Fibroblast of gingiva (primary cell): Measurements from ENCODE around the gene AGFG2.
"Not testable (repeated sequence)": the region's sequence is repeated elsewhere in the genome, so short reads cannot be mapped to it uniquely, and the experiment has no call there.

ENCODE experiments used
- DNase-seq: peaks from one replicate; pipeline ENCODE4 v3.0.0-alpha.2; 2011; ENCODE audit warnings: low read depth

The AGFG2 gene

GRCh38 chr7:100521076-100521475 is 17.9 kb upstream of the AGFG2 start:
- DNase-seq: no peak

GRCh38 chr7:100521909-100522593 is 17.0 kb upstream of the AGFG2 start:
- DNase-seq: not testable (repeated sequence)

- DNase-seq: not testable (repeated sequence)
These were observed 15.8 kb upstream of the AGFG2 start for GRCh38 chr7:100523192-100523591.

GRCh38 chr7:100528108-100528866 is 10.7 kb upstream of the AGFG2 start:
- not testable (repeated sequence) for DNase-seq

- DNase-seq: no peak
These were observed 6.6 kb upstream of the AGFG2 start for GRCh38 chr7:100532165-100533022.

- DNase-seq: not testable (repeated sequence)
These were observed 3.0 kb upstream of the AGFG2 start for GRCh38 chr7:100535982-100536381.

- not testable (repeated sequence) for DNase-seq
These were observed 2.3 kb upstream of the AGFG2 start for GRCh38 chr7:100536695-100537094.

- no peak for DNase-seq
These were observed 702 bp upstream of the AGFG2 start for GRCh38 chr7:100538348-100538653.

- no peak for DNase-seq
These were observed 518 bp downstream of the AGFG2 start for GRCh38 chr7:100539436-100540006.

- DNase-seq: no peak
These were observed 1.2 kb downstream of the AGFG2 start for GRCh38 chr7:100540073-100540723.

GRCh38 chr7:100541309-100541708 is 2.3 kb downstream of the AGFG2 start:
- not testable (repeated sequence) for DNase-seq

- DNase-seq: no peak
These were observed 4.6 kb downstream of the AGFG2 start for GRCh38 chr7:100543586-100543985.

GRCh38 chr7:100544386-100544785 is 5.4 kb downstream of the AGFG2 start:
- DNase-seq: no peak

- peak; percentile 47 for DNase-seq
These were observed 6.0 kb downstream of the AGFG2 start for GRCh38 chr7:100544967-100545359.

- peak; percentile 71 for DNase-seq
These were observed 6.5 kb downstream of the AGFG2 start for GRCh38 chr7:100545360-100546128.

GRCh38 chr7:100546129-100546925 is 7.3 kb downstream of the AGFG2 start:
- no peak for DNase-seq

- no peak for DNase-seq
These were observed 8.2 kb downstream of the AGFG2 start for GRCh38 chr7:100546926-100547800.

GRCh38 chr7:100547872-100548271 is 8.9 kb downstream of the AGFG2 start:
- DNase-seq: no peak

- not testable (repeated sequence) for DNase-seq
These were observed 9.4 kb downstream of the AGFG2 start for GRCh38 chr7:100548446-100548845.
